GM13976 (cell line): ENCODE results near the gene PROKR2.

ENCODE experiments used
- DNase-seq: peaks from one replicate; pipeline ENCODE4 v3.0.0; 2012; ENCODE audit warnings: low spot score
- CTCF ChIP-seq: IDR thresholded peaks from 2 replicates; pipeline ENCODE4 v1.5.1; 2012; ENCODE audit warnings: borderline replicate concordance, mild to moderate bottlenecking; ENCODE audit not compliant: insufficient read depth; ENCODE audit errors: extremely low read depth, missing control alignments, control extremely low read depth
- in situ Hi-C: fragments of 300-500 bp; cut with MboI; formaldehyde crosslinking; loops from one replicate; pipeline ENCODE4 v1.12.0; 2022; ENCODE audit warnings: low sequenced_read_pairs, mixed read lengths, inconsistent platforms; ENCODE audit not compliant: unreplicated experiment

PROKR2 gene

GRCh38 chr20:5316188-5317158, at the start of gene PROKR2:
Gene PROKR2, minus strand, starts transcription at chr20:5316954. Its CDS starts 2,585 bp downstream, at chr20:5314369.
- in situ Hi-C loops, result no loop called here
- peak; percentile 58 for DNase-seq
- TF ChIP-seq CTCF, result no peak

- TF ChIP-seq CTCF, result no peak
- DNase-seq, result no peak
- in situ Hi-C loops, result no loop called here
Measured at GRCh38 chr20:5364997-5365597, 48.3 kb upstream of the PROKR2 start.

- TF ChIP-seq CTCF, result no peak
- DNase-seq, result no peak
- in situ Hi-C loops, result no loop called here
Measured at GRCh38 chr20:5364136-5364821, 47.5 kb upstream of the PROKR2 start.

GRCh38 chr20:5362771-5363170, 46.0 kb upstream of the PROKR2 start:
- TF ChIP-seq CTCF, result no peak
- no peak for DNase-seq
- in situ Hi-C loops, result no loop called here

GRCh38 chr20:5361176-5361575, 44.4 kb upstream of the PROKR2 start:
- in situ Hi-C loops, result no loop called here

More at GRCh38 chr20:5361176-5361575, 44.4 kb upstream of the PROKR2 start:
- DNase-seq, result no peak
- no peak for TF ChIP-seq CTCF
